Adrenal gland (tissue), 12 donors: ENCODE results near the gene SNRPD1. TPM values are rescaled to one million over a fixed set of nuclear protein-coding genes. Genes with fewer than 3 reads are reported as not detected.

Experiments
- DNase-seq, 7 donors: peaks; one replicate each; pipeline ENCODE4 v3.0.0-alpha.2; 2019 to 2020
- H3K27ac ChIP-seq, 5 donors: fragments of 200-600 bp; sonication (generic) in 4 of 5; 1 replicate in 3 of 5; 2 replicates in 2 of 5; pipeline versions ENCODE4 v1.5.1 to v1.8.0; 2016 to 2020; ENCODE audit warnings: mild to moderate bottlenecking in 1 of 5
- H3K27me3 ChIP-seq: fragments of 200-600 bp; 2 replicates; pipeline ENCODE4 v1.8.0; 2021
- H3K36me3 ChIP-seq, 2 donors: fragments of 200-600 bp; replicated peaks in 1 of 2; 1 replicate in 1 of 2; 2 replicates in 1 of 2; pipeline versions ENCODE4 v1.5.1 to v1.8.0; 2018 to 2022
- H3K4me1 ChIP-seq, 2 donors: fragments of 200-600 bp; replicated peaks in 1 of 2; 1 replicate in 1 of 2; 2 replicates in 1 of 2; pipeline versions ENCODE4 v1.5.1 to v1.8.0; 2018 to 2021
- H3K4me3 ChIP-seq, 4 donors: fragments of 200-600 bp; sonication (generic) in 3 of 4; one replicate each; pipeline ENCODE4 v1.5.1; 2016 to 2018
- H3K9me3 ChIP-seq, 3 donors: fragments of 200-600 bp; sonication (generic) in 1 of 3; replicated peaks in 1 of 3; 1 replicate in 2 of 3; 2 replicates in 1 of 3; pipeline versions ENCODE4 v1.5.1 to v1.8.0; 2016 to 2021
- POLR2A ChIP-seq, 2 donors: fragments of 450-650 bp; IDR thresholded peaks; one replicate each; pipeline ENCODE4 v1.6.1; 2017; ENCODE audit warnings: antibody characterized with exemption in 2 of 2, mild to moderate bottlenecking in 2 of 2, moderate library complexity in 1 of 2
- WGBS, 4 donors: extraction: QIAGEN DNeasy Blood & Tissue Kit in 2 of 4; methylation state at CpG; one replicate each; pipeline versions ENCODE4 v1.1.5 to v1.1.7; 2013 to 2017; 5-methylcytosine and 5-hydroxymethylcytosine counted together
- intact Hi-C, 2 donors: fragments of 100-400 bp; cut with DNase I; formaldehyde crosslinking; loops; one replicate each; pipeline versions ENCODE4 v1.14.1 to v1.15.0; 2022 to 2023
- polyA plus RNA-seq, 3 donors: library from polyadenylated mRNA; stranded (reverse); fragments of 200-250 nt in 2 of 3; fragments of 350-450 nt in 1 of 3; fragmentation: Illumina TruSeq in 1 of 3; extraction: RNeasy Lipid Tissue Mini Kit (QIAGEN cat#74804) in 1 of 3; gene quantifications; one replicate each; pipeline ENCODE4 v1.2.3, GENCODE V29; 2013 to 2014
- total RNA-seq, 9 donors: library from RNA; depleted of rRNA in 4 of 9; stranded (reverse); fragments of >200 nt in 4 of 9; fragments of 120-200 nt in 1 of 9; fragmentation: NEBNext Ultra II Directional in 1 of 9; extraction: Animal tissue kit (Norgen Biotek cat#: 25700) in 1 of 9; gene quantifications; one replicate each; pipeline versions ENCODE4 v1.1.0 to v1.2.4, GENCODE V29; 2013 to 2023
- TF ChIP-seq, protein P1 (sequence below), 6 experiments: fragments of 450-650 bp in 4 of 6; fragments of 200-600 bp in 2 of 6; sonication (generic) in 1 of 6; IDR thresholded peaks; 1 replicate in 5 of 6; 2 replicates in 1 of 6; pipeline versions ENCODE4 v1.5.1 to v1.8.0; 2016 to 2021; ENCODE audit warnings: antibody characterized with exemption in 6 of 6, mild to moderate bottlenecking in 2 of 6, moderate library complexity in 1 of 6
- donor health status: healthy with polysubstance abuse.
- donor health status: Bipolar disorder and iron deficiency.
- donor health status: DM: yes; HTN: yes; CAD: no.
- donor health status: DM: no; HTN: no; CAD: no.
- donor health status: DM: no; HTN: no; CAD: no.
- donor health status: DM: yes; HTN: yes; CAD: no.

Gene SNRPD1
- total and polyA plus RNA-seq, 12 donors, result 2.6 to 104 (median 18.6) TPM

DNA sequence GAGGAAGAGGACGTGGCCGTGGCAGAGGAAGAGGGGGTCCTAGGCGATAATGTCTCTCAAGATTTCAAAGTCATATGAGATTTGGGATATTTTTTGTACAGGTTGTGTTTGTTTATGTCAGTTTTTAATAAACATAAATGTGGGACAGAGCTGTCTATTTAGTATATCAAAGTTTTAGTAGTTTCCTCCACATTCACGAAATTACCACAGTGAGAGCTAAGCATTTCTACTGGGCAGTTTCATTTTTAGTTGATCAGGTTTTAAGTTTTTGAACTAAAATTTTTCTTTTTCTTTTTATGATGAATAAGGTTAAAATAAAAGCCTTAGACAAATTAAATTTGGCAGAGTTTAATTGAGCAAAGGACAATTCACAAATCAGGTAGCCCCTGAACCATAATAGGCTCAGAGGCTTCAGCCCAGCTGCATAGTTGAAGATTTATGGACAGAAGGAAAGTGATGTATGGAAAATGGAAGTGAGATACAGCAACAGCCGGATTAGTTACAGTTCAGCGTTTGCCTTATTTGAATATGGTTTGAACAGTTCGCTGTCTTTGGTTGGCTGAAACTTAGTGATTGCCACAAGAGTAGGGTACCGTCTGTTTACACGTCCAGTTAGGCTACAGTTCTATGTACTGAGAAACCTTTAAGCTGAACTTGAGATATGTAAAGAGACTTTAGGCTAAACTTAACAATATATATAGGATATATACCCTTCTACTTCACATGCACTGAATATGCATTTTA, 17.1 kb downstream of the SNRPD1 start:
- intact Hi-C loops, result no loop called here
- H3K27ac ChIP-seq, result no peak overlapping the region
- H3K4me3 ChIP-seq, result no peak overlapping the region
- no peaks in the 10 kb centered on the region for H3K27me3 ChIP-seq
- no peaks in the 10 kb centered on the region for H3K4me1 ChIP-seq
- no peak for DNase-seq
- no peaks in the 10 kb centered on the region for H3K9me3 ChIP-seq
- peaks cover 0 to 58% of the 10 kb centered on the region in 2 donors for H3K36me3 ChIP-seq
- TF ChIP-seq POLR2A (IDR thresholded peaks at IDR 0.05), result no peak
- TF ChIP-seq, protein P1, sequence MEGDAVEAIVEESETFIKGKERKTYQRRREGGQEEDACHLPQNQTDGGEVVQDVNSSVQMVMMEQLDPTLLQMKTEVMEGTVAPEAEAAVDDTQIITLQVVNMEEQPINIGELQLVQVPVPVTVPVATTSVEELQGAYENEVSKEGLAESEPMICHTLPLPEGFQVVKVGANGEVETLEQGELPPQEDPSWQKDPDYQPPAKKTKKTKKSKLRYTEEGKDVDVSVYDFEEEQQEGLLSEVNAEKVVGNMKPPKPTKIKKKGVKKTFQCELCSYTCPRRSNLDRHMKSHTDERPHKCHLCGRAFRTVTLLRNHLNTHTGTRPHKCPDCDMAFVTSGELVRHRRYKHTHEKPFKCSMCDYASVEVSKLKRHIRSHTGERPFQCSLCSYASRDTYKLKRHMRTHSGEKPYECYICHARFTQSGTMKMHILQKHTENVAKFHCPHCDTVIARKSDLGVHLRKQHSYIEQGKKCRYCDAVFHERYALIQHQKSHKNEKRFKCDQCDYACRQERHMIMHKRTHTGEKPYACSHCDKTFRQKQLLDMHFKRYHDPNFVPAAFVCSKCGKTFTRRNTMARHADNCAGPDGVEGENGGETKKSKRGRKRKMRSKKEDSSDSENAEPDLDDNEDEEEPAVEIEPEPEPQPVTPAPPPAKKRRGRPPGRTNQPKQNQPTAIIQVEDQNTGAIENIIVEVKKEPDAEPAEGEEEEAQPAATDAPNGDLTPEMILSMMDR (IDR thresholded peaks at IDR 0.05), result no peak
- WGBS, 4 donors, result 85 to 90% (median 88%) methylated on average over 9 of the region's 9 CpGs

DNA sequence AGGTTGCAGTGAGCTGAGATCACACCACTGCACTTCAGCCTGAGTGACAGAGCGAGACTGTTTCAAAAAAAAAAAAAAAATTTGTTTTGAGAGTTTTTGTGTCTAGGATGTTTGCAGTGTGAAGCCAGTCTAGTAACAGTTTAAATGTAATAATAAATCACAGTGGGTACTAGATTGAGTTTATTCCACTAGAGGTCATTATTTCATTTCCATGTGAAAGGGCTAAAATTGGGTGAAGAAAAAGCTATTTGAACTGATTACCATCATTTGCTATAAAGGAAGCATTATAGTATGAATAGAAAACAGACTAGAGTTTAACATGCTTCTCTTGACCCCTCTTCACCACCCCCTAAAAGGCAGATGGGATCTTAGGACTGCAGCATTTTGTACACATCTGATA, 20.3 kb downstream of the SNRPD1 start:
- no peak for DNase-seq
- Histone ChIP-seq H3K36me3 (peaks cover 0 to 33% of the 10 kb centered on the region in 2 donors), H3K4me3 (no peak overlapping the region), H3K9me3 (no peaks in the 10 kb centered on the region), H3K27ac (no peak overlapping the region), H3K27me3 (no peaks in the 10 kb centered on the region), H3K4me1 (no peaks in the 10 kb centered on the region)
- TF ChIP-seq, protein P1 (IDR thresholded peaks at IDR 0.05), result no peak
- no peak for TF ChIP-seq POLR2A (IDR thresholded peaks at IDR 0.05)
- intact Hi-C loops, result no loop called here
- WGBS, 4 donors, result 100% methylated on average over 1 of the region's 1 CpG

GRCh38 chr18:21634588-21635199, 22.6 kb downstream of the SNRPD1 start:
- Histone ChIP-seq H3K4me1 (no peaks in the 10 kb centered on the region), H3K9me3 (no peaks in the 10 kb centered on the region), H3K27ac (no peak overlapping the region), H3K36me3 (peaks cover 0 to 21% of the 10 kb centered on the region in 2 donors), H3K4me3 (no peak overlapping the region), H3K27me3 (no peaks in the 10 kb centered on the region)
- no peak for TF ChIP-seq POLR2A (IDR thresholded peaks at IDR 0.05)
- TF ChIP-seq, protein P1 (IDR thresholded peaks at IDR 0.05), result no peak
- intact Hi-C loops, result no loop called here
- 89 to 94% (median 91%) methylated on average over 4 of the region's 4 CpGs for whole genome bisulfite sequencing, 4 donors
- DNase-seq, result no peak

GRCh38 chr18:21636769-21637168, 24.7 kb downstream of the SNRPD1 start:
- Histone ChIP-seq H3K36me3 (peaks cover 0 to 4% of the 10 kb centered on the region in 2 donors), H3K9me3 (no peaks in the 10 kb centered on the region), H3K27me3 (no peaks in the 10 kb centered on the region), H3K27ac (no peak overlapping the region), H3K4me3 (no peak overlapping the region), H3K4me1 (no peaks in the 10 kb centered on the region)
- 91 to 95% (median 94%) methylated on average over 13 of the region's 13 CpGs for WGBS, 4 donors
- TF ChIP-seq, protein P1 (IDR thresholded peaks at IDR 0.05), result no peak
- TF ChIP-seq POLR2A (IDR thresholded peaks at IDR 0.05), result no peak
- no peak for DNase-seq
- intact Hi-C loops, result no loop called here
